ENCODE data around the gene PRMT9. TPM values are rescaled to one million over a fixed set of nuclear protein-coding genes. Genes with fewer than 3 reads are reported as not detected.

Gene PRMT9
- total and polyA plus RNA-seq, 10 of the 15 experiments (the other 5 are each of a cell fraction or from before 2014, with no cell fraction given): 4.1 to 11.8 (median 7.6) TPM

GRCh38 chr4:147648656-147649055 is 35.3 kb downstream of the PRMT9 start (continued):
- TF ChIP-seq IRF3 (IDR thresholded peaks at IDR 0.05): no peak

DNA sequence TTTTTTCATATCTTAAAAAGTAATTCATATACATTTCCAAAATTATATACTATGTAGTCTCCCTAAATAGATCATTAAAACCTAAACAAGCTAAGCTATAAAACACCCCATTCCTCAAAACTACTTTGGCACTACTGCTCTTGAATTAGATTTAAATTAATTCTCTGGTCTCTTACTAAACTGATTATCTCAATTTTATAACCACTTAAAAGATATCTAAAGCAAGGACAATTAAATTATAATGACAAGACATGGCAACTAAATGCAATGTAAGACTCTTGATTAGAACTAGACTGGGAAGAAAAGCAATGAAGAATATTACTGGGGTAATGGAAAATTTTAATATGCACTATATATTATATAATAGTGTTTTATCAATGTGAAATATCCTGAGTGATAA is 38.9 kb downstream of the PRMT9 start:
- Histone ChIP-seq H2AFZ (ENCODE audit: control insufficient read depth, low read depth, low read length) (no peak overlapping the region), H3K27ac (ENCODE audit: control insufficient read depth, insufficient read depth) (no peak overlapping the region), H3K9ac (ENCODE audit: control insufficient read depth, insufficient read depth, low read length) (no peak overlapping the region), H3K27me3 (replicated peaks in 1 of 2; ENCODE audit: control insufficient read depth in 2 of 2, insufficient read depth in 2 of 2, low read length in 1 of 2) (no peaks in the 10 kb centered on the region), H3K36me3 (ENCODE audit: control insufficient read depth in 2 of 2, insufficient read depth in 2 of 2, low read length in 1 of 2) (peaks cover 0 to 1% of the 10 kb centered on the region in 2 experiments; a peak in 2 of 4 replicates), H4K20me1 (ENCODE audit: control insufficient read depth, insufficient read depth) (no peaks in the 10 kb centered on the region), H3K4me2 (ENCODE audit: control insufficient read depth, insufficient read depth) (no peak overlapping the region), H3K4me3 (no peak overlapping the region), H3K79me2 (ENCODE audit: control insufficient read depth, insufficient read depth, low read length) (no peaks in the 10 kb centered on the region; the same call in 1 of the 2 replicates), H3K9me3 (replicated peaks; ENCODE audit: control insufficient read depth, insufficient read depth, low read length) (no peaks in the 10 kb centered on the region; the same call in 2 of the 3 replicates), H3K4me1 (ENCODE audit: control insufficient read depth, insufficient read depth, low read length) (peaks cover 4% of the 10 kb centered on the region; the same call in 1 of the 2 replicates)
- BruUV-seq (replicated peaks): no TSS peak
- TF ChIP-seq, protein P1, sequence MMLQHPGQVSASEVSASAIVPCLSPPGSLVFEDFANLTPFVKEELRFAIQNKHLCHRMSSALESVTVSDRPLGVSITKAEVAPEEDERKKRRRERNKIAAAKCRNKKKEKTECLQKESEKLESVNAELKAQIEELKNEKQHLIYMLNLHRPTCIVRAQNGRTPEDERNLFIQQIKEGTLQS (IDR thresholded peaks at IDR 0.05; ENCODE audit: borderline replicate concordance, extremely low read depth, low read depth, low read length): no peak
- no peak for TF ChIP-seq BRCA1 (IDR thresholded peaks at IDR 0.05; ENCODE audit: low read depth, low read length)
- no peak for TF ChIP-seq E4F1 (IDR thresholded peaks at IDR 0.05; ENCODE audit: borderline replicate concordance, partially characterized antibody)
- no peak for TF ChIP-seq ZNF622 (IDR thresholded peaks at IDR 0.05)
- no peak for TF ChIP-seq BCLAF1 (IDR thresholded peaks at IDR 0.05)
- TF ChIP-seq RELA (IDR thresholded peaks at IDR 0.05; ENCODE audit: borderline replicate concordance, partially characterized antibody): no peak
- in situ Hi-C loops (cut with MboI) (no loop called here), intact Hi-C loops (cut with micrococcal nuclease; ENCODE audit: unreplicated experiment) (no loop called here)
- DNase-seq (ENCODE audit: low read depth, low spot score) (no peak), FAIRE-seq (no peak), ATAC-seq (no peak)
- ChIA-PET RAD21 (ENCODE audit: unreplicated experiment) (interaction anchor here (2.2 kb wide), 1 partner anchor 222 kb away, joined by 6 read pairs; no protein-coding TSS in a partner anchor), POLR2A (interaction anchor here (0.7 to 1.0 kb wide), 2 partner anchors 28 to 414 kb away, joined by 3 read pairs; partner anchors contain the start of gene TMEM184C), SMC1A (ENCODE audit: uncharacterized antibody, unreplicated experiment) (interaction anchor here (1.5 to 2.5 kb wide), 2 partner anchors 10 to 28 kb away, joined by 4 to 8 read pairs; partner anchors contain the start of gene TMEM184C), CTCF (interaction anchor here (1.3 kb wide), 1 partner anchor 28 kb away, joined by 4 read pairs; the partner anchor contains the start of gene TMEM184C)

Data from GM12878 (cell line).